HFFc6 (cell line): ENCODE data around the gene HPSE. TPM values are rescaled to one million over a fixed set of nuclear protein-coding genes. Genes with fewer than 3 reads are reported as not detected.
A peak's percentile ranks its signal among the peaks of the same experiment; 100 is the strongest.

Experiments used
- DNase-seq: peaks from one replicate; pipeline ENCODE4 v3.0.0-alpha.2; 2018
- H3K27ac Mint-ChIP-seq: 2 replicates; pipeline ENCODE4 v1.8.0; 2020; ENCODE audit warnings: mild to moderate bottlenecking, mixed read lengths
- H3K27me3 Mint-ChIP-seq: 2 replicates; pipeline ENCODE4 v1.8.0; 2021; ENCODE audit warnings: mild to moderate bottlenecking, moderate library complexity, mixed read lengths; ENCODE audit not compliant: insufficient read depth
- H3K36me3 Mint-ChIP-seq: 2 replicates; pipeline ENCODE4 v1.8.0; 2021; ENCODE audit warnings: low read depth, mixed read lengths
- H3K4me1 Mint-ChIP-seq: 2 replicates; pipeline ENCODE4 v1.8.0; 2020; ENCODE audit warnings: low read depth, mixed read lengths
- H3K4me3 Mint-ChIP-seq: 2 replicates; pipeline ENCODE4 v1.8.0; 2020; ENCODE audit warnings: mild to moderate bottlenecking, moderate library complexity, mixed read lengths
- H3K9me3 Mint-ChIP-seq: 2 replicates; pipeline ENCODE4 v1.8.0; 2020; ENCODE audit warnings: mild to moderate bottlenecking, mixed read lengths
- total RNA-seq, 6 experiments: library from RNA; stranded (reverse); fragmentation: NEBNext Ultra II Directional; extraction: Animal tissue kit (Norgen Biotek cat#: 25700); gene quantifications; 2 replicates in 1 of 6; 3 replicates in 5 of 6; pipeline ENCODE4 v1.2.3, GENCODE V29; 2021
- TF ChIP-seq, protein P1 (sequence below): fragments of 200-600 bp; sonication (generic); IDR thresholded peaks from 2 replicates; pipeline ENCODE4 v1.5.0; 2021; ENCODE audit warnings: antibody characterized with exemption, mild to moderate bottlenecking

Gene HPSE
- total RNA-seq, 6 experiments from 2014 or later: 0.33 to 1.0 (median 0.83) TPM

DNA sequence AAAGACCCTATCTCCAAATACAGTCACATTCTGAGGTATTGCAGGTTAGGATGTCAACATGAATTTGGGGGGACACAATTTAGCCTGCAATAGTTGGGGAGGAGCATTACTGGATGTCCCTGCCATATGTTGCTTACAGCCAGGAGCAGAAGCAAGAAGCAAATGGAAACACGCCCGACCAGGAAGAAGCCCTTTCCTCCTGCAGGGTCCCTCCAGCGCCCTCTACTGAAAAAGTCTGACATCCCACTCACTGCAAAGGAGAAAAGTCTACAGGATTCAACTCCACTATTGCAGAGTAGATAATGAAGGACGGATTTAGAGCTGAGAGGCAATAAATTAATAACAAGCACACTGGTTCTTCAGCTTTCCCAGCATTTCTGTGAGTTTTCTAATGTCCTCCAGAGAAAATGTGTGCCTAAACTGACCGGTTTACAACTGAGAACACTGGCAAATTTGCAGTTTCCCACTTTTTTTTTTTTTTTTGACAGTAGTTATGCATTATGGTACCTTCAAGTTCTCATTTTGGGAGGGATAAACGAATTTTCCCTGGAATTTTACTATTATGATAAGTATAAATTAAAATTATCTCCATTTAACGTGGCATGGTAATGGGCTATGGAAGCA lies 81.8 kb downstream of the HPSE start:
- Mint-ChIP-seq H3K27me3 (peaks cover 1% of the 10 kb centered on the region; the same call in 1 of the 2 replicates), H3K27ac (no peak overlapping the region), H3K4me3 (no peak overlapping the region), H3K36me3 (peaks cover 6% of the 10 kb centered on the region), H3K4me1 (peaks cover 59% of the 10 kb centered on the region), H3K9me3 (no peaks in the 10 kb centered on the region)
- TF ChIP-seq, protein P1, sequence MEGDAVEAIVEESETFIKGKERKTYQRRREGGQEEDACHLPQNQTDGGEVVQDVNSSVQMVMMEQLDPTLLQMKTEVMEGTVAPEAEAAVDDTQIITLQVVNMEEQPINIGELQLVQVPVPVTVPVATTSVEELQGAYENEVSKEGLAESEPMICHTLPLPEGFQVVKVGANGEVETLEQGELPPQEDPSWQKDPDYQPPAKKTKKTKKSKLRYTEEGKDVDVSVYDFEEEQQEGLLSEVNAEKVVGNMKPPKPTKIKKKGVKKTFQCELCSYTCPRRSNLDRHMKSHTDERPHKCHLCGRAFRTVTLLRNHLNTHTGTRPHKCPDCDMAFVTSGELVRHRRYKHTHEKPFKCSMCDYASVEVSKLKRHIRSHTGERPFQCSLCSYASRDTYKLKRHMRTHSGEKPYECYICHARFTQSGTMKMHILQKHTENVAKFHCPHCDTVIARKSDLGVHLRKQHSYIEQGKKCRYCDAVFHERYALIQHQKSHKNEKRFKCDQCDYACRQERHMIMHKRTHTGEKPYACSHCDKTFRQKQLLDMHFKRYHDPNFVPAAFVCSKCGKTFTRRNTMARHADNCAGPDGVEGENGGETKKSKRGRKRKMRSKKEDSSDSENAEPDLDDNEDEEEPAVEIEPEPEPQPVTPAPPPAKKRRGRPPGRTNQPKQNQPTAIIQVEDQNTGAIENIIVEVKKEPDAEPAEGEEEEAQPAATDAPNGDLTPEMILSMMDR: peak; percentile 82
- peak; percentile 64 for DNase-seq

DNA sequence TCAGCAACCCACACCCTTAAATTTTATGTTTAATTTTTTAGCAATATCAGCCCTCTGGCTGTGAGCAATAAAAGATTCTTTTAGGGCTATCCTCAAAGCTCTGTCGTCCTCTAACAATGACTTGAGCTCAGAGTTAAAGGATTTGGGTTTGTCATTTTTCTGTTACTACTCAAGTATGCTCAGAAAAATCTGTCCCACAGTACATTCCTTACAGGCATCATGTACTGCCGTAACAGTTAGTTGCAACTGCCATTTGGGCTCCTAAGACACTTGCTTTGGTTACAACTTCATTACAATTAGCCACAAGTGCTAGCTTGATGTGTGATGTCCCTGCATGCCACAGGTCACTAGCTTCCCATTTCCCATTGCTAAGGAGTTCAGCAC lies 83.2 kb downstream of the HPSE start:
- no peaks in the 10 kb centered on the region for H3K9me3 Mint-ChIP-seq
- no peaks in the 10 kb centered on the region; the same call in 1 of the 2 replicates for H3K36me3 Mint-ChIP-seq
- H3K4me3 Mint-ChIP-seq: no peak overlapping the region
- TF ChIP-seq, protein P1: no peak
- H3K4me1 Mint-ChIP-seq: peaks cover 46% of the 10 kb centered on the region
- no peak overlapping the region; the same call in 1 of the 2 replicates for H3K27ac Mint-ChIP-seq
- DNase-seq: peak; percentile 15
- peaks cover 5% of the 10 kb centered on the region; the same call in 1 of the 2 replicates for H3K27me3 Mint-ChIP-seq

DNA sequence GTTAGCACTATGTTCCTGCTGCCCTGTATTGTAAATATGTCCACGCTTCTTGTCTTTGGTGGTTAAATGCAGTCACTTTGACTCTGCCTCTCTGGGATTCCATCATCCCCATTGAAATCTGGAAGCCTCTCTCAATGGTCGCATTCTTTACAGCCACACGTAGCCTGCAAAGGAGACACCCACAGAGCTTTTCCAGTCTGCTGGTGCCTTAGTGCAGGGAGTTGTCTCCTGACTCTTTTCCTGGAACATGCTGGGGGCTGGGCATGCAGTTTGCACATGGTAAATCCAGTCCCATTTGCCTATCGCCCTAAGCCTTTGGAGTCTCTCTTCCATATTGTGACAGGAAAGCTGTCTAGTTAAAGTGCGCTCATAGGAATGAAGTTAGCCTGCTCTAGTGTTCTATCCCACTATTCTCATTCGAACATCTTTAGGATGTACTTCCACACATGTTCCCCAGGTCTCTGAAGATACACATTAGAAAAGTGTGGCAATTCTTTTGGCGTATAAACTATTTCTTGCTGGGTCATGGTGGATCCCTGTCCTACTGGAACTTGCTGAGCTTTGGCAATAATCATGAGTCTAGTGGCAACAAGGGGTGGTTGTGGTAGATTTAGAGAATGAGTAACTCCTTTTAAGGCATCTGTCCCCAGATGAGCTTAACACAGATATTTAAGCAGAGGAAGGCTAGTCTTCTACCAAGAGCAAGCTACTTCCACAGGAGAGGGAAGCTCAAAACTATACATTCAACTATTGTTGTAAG lies 83.8 kb downstream of the HPSE start:
- H3K27ac Mint-ChIP-seq: peak overlapping the region; percentile 36
- H3K4me3 Mint-ChIP-seq: no peak overlapping the region
- no peaks in the 10 kb centered on the region for H3K9me3 Mint-ChIP-seq
- H3K27me3 Mint-ChIP-seq: peaks cover 5% of the 10 kb centered on the region; the same call in 1 of the 2 replicates
- peaks cover 42% of the 10 kb centered on the region for H3K4me1 Mint-ChIP-seq
- TF ChIP-seq, protein P1: no peak
- H3K36me3 Mint-ChIP-seq: no peaks in the 10 kb centered on the region; the same call in 1 of the 2 replicates
- no peak for DNase-seq

DNA sequence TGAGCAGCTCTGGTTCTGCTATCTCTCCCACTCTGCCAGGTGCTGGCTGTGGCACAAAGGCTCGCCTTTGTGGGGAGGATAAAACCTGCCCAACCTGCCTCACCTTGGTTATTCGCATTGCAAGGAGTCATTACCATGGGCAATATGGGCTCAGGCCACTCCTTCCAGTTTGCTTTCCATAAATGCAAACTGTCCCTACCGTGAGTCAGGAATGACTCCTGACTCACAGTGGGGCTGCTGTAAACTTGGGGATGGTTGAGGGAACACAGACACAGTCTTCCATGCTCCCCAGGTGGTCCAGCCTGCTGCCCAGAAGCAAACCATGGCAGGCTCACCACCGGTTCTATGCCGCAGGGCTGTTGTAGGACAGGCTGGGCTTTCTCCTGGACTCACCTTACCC lies 86.2 kb downstream of the HPSE start:
- H3K27ac Mint-ChIP-seq: no peak overlapping the region
- TF ChIP-seq, protein P1: no peak
- peaks cover 35% of the 10 kb centered on the region for H3K4me1 Mint-ChIP-seq
- no peak for DNase-seq
- no peak overlapping the region for H3K4me3 Mint-ChIP-seq
- H3K9me3 Mint-ChIP-seq: peaks cover 6% of the 10 kb centered on the region; the same call in 1 of the 2 replicates
- H3K36me3 Mint-ChIP-seq: peaks cover 5% of the 10 kb centered on the region; the same call in 1 of the 2 replicates
- H3K27me3 Mint-ChIP-seq: peaks cover 5% of the 10 kb centered on the region; the same call in 1 of the 2 replicates

DNA sequence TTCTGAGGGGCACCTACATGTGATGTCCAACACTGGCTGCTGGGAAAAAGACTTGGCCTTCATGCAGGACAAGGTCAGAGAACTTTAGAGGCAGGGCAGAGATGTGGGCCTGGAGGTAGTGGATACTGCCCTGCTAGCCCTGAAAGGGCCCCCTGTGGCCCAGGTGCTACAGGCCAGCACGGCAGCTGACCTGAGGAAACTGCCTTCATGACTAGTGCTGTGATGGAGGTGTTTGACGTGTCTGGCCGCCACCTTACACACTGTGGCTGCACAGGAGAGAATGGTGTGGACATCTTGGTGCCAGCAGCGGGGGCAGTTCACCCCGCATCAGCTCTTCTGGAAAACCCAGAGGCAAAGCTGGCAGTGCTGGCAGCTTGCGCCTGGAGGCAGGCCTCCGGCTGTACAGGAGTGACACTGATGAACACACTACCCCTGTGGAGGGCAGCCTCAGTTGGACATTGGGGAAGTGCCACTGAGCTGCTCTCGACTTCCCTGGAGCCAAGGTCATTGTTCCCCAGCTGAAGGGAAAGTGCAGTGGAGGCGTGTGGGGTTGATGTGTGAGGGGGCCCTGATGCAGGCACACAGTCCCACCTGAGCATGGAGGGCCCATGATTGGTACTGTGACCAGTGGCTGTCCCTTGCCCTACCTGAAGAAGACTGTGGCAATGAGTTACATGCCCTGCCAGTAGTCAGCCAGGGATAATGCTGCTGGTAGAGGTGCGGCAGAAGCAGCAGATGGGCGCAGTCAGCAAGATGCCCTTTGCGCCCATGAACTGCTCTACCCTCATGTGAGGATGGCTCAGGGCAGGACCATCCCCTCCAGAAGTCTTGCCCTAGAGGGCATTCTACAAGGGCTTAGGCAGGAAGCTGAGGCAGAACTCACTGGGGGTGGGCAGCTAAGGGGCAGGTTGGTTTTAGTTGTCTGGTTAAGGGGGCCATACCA lies 87.0 kb downstream of the HPSE start:
- Mint-ChIP-seq H3K4me1 (peaks cover 28% of the 10 kb centered on the region), H3K36me3 (peaks cover 5% of the 10 kb centered on the region; the same call in 1 of the 2 replicates), H3K9me3 (peaks cover 6% of the 10 kb centered on the region; the same call in 1 of the 2 replicates), H3K4me3 (no peak overlapping the region), H3K27me3 (peaks cover 5% of the 10 kb centered on the region), H3K27ac (no peak overlapping the region)
- TF ChIP-seq, protein P1: no peak
- no peak for DNase-seq
